Measurements from ENCODE around the gene CRTC2.

Gene CRTC2

GRCh38 chr1:153945131-153945794 lies 13.1 kb downstream of the CRTC2 start:
- no peak for DNase-seq

GRCh38 chr1:153944827-153945117 lies 13.6 kb downstream of the CRTC2 start:
- DNase-seq = no peak

DNA sequence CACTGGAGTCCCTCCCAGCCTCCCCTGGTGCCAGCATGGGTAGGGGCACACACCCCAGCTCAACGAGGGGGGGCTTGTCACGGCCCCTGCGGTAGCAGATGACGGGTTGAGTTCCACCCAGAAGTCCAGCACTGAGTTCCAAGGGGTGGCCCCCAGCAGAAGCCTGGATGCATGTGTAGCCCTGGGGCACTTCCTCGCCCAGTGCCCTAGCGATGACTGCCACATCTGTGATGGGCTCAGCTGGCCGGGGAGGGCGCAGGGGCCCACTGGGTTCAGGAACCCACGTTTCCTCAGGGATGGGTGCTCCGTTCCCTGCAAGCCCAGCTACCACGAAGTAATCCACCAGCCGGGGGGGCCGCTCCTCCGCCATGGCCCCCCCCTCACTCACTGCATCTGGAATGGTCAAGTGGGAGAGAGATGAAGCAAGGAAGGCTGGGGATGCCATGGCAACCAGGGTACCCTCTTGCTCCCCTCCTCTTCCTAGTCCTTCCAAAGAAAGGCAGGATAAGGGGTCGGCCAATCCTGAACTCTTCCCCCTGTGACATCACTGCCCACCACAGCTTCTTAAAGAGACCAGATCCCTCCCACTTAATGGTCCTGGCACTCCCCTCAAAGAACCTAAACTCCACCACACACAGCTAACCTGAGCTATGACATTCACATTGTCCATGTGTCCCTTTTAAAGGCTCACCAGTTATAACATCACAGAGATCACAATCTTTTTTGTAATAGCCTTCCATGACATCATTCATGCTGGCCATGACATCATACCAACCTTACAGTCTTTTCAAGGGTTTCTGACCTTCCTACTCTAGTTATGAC lies 14.2 kb downstream of the CRTC2 start:
- no peak for DNase-seq

GRCh38 chr1:153942766-153943549 lies 15.5 kb downstream of the CRTC2 start:
- no peak for DNase-seq

GRCh38 chr1:153941826-153942725 lies 16.3 kb downstream of the CRTC2 start:
- DNase-seq = no peak

DNA sequence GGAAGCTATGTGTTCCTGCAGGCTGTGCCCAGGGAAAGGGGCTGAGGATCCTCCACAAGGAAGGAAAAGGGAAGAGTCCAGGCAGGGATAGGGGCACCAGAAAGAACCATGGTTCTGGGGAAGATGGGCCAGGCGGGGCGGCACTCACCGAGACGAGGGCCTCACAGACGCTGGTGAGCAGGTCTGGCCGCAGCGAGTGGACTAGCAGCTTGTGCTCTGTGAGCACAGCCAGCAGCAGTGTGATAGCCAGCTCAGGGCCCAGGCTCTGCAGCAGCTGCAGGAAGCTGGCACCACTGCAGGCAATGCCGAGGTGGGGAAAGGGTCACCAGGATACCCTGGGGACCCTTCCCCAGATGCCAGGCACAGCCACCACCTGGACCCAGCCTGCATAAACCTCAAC lies 17.7 kb downstream of the CRTC2 start:
- DNase-seq = no peak

DNA sequence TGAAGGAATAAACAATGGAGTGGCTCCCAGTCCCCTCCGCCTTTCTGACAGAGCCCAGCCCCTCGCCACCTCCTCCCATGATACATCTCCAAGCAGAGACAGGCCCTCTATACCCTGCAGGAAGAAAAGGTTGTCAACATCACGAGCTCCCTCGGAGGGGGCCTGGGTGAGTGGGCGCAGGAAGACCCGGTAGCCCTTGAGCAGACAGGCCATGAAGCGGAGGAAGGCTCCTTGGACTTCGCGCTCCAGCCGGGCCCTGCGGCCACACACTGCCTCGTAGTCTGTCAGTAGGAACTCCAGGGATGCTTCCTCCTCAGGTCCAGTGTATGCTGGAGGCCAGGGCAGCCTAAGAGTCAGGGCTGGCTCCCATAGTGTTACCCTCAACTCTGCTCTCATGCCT lies 18.9 kb downstream of the CRTC2 start:
- no peak for DNase-seq

DNA sequence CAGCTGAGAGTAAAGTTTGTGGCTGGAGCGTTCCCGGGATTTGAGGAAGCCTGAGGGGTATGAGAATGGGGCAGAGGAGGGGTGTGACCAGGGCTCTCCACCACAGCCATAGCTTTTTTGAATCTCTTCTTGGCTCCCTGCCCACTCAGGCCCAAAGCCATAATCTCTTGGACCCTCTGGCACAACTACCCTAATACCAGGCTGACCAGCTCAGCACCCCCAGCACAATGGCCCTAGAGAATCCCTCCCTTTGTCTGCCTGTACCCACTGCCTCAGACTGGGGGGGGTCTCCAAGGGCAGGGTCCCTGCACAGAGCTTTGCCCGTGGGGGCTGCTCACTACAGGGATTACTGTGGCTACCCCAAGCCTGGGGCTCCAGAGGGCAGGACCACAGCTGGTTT lies 19.4 kb downstream of the CRTC2 start:
- no peak for DNase-seq

- no peak for DNase-seq
Measured at GRCh38 chr1:153937331-153937730, 21.1 kb downstream of the CRTC2 start.

GRCh38 chr1:153936011-153936802 lies 22.2 kb downstream of the CRTC2 start:
- DNase-seq = no peak

- no peak for DNase-seq
Measured at GRCh38 chr1:153934746-153935145, 23.7 kb downstream of the CRTC2 start.

DNA sequence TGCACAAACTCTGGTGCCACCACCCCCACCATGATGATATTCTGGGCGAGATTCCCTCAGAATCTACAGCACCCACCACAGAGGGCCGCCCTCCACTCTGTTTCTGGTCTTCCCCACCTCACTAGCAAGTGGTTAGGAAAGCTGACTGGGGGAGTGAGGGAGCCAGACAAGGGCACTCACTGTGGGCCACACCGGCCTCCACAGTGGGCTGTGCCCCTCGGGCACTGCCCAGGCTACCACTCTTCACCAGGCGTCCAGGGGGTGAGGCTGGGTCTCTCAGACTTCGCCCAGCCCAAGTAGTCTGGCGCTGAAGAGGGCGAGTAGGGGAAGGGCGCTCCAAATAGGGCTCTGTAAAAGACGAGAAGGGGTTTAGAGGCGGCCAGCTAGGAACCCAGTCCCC lies 24.5 kb downstream of the CRTC2 start:
- DNase-seq = no peak

DNA sequence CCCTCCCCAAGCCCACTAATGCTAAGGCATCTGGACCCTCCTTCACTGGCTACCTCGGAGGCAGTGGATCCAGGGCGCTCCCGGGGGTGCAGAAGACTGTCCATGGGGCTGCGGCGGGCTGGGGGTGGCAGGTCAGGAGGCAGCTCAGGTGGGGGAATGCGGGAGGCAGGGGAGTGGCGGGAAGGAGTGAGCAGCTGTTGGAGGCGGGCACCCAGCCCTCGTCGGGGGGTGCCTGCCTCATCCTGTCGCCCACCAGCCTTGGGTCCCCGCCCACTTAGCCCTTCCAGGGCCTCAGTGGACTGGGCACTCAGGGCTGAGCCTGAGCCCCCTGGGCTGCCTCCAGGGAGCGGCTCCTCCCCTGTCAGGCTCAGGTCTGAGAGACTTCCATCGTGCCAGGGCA lies 25.0 kb downstream of the CRTC2 start:
- DNase-seq = no peak

GRCh38 chr1:153932156-153933131 lies 26.0 kb downstream of the CRTC2 start:
- no peak for DNase-seq

DNA sequence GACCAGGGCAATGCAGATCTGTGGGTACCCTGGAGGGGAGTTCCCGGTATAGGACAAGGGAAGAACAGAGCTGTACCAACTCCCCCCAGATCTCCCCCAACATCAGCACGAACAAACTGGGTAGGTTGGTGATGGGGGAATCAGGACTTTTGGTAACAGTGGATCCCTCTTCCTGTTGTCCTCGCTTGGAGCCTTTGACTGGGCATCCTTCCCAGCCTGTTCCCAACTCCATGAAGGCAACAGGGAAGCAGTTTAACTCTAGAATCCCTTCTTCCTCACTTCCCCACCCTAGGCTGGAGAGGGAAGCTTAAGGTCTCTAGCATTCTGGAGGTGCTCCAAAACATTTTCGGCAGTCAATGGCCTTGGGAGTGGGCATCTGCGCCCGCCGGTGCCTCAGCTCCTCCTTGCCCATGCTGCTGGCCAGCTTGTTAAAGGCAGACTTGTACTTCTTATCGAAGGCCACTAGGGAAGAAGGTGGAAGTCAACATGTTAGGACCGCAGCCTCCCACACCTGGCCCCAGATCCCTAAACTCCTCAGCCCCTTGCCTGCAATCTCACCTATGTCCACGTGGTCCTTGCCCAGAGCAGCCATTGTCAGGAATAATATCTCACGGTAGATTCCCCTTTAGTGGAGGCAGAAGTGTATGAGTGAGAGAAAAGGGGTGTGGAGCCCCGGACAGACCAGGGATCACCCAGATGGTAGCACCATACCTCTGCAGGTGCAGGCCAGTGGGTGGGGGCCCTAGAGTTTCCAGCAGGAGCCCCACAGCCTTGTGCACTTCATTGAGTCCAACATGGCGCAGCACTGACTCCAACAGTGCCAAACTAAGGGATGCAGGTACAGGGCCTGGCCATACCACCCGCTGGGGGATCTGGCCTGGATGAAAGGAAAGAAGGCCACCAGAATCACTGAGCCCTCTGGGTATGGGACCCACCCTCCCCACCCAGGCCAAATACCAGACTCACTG lies 28.1 kb downstream of the CRTC2 start:
- DNase-seq = no peak

GRCh38 chr1:153929426-153929825 lies 29.0 kb downstream of the CRTC2 start:
- DNase-seq = no peak

DNA sequence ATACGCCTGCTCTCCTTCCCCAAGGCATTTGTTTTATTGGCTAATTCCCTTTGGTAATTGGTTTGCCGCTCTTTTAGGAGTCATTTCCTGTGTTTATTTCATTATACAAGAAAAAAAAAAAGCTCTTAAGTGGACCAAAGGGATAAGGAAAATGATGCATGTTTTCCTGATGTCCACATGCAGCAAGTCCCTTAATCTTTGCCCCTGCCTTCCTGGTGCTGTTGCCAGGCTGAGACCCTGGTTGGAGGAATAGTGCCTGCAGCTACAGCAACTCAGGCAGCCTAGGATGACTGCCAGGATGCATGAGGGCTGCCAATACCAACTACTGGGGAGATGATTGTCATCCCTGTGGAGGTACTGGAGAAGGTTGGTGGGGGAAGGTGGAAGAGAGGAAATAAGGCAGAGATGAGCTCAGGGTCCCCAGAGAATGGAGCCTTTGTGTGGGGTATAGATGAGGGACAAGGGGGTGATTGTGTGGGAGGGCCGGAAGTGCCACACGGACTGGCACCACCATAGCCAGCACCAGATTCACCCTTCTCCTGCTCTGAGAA lies 29.5 kb downstream of the CRTC2 start:
- peak; percentile 54 for DNase-seq

DNA sequence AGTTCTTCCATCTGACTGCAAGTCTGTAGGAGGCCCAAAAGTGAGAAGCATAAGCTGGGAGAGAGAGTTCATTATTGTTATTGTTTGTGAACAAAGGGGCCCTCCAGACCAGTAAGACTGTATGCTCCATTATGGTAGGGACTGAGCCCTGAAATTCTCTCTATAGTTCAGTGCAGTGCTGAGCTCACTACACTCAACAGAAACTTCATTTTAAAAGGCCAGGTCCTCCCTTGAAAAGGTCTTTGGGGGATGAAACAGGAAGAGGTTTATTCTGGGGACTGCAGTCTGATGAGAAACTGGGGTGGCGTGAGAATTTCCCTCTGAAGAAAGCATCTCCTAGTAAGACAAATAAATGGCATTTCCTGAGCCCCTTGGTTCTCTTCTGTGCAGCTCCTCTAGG lies 30.2 kb downstream of the CRTC2 start:
- DNase-seq = no peak

GRCh38 chr1:153926405-153926804 lies 32.0 kb downstream of the CRTC2 start:
- no peak for DNase-seq

Data from HCEC 1CT (cell line).